Common myeloid progenitor, CD34-positive (primary cell): Measurements from ENCODE around the gene CCDC69.

Source experiments
- CTCF ChIA-PET: fragments of 350-600 bp; sonication (Branson Sonifier 250); formaldehyde crosslinking; loops from one replicate; lab custom pipeline; 2021; ENCODE audit warnings: antibody characterized with exemption; lab: Charles Lee
- POLR2A ChIA-PET: fragments of 350-600 bp; sonication (Branson Sonifier 250); formaldehyde crosslinking; loops from one replicate; lab custom pipeline; 2021; ENCODE audit warnings: antibody characterized with exemption; lab: Charles Lee
- DNase-seq, 3 donors: peaks; one replicate each; pipeline versions ENCODE4 v3.0.0 to v3.0.0-alpha.2; 2013
- H3K27ac ChIP-seq, 2 experiments: 1 replicate in 1 of 2; 2 replicates in 1 of 2; pipeline ENCODE4 v1.7.0; 2013; ENCODE audit warnings: inconsistent platforms in 2 of 2, low read length in 2 of 2, mild to moderate bottlenecking in 2 of 2, low read depth in 1 of 2, moderate library complexity in 1 of 2; ENCODE audit not compliant: severe bottlenecking in 2 of 2, insufficient read depth in 1 of 2, poor library complexity in 1 of 2
- H3K27me3 ChIP-seq, 5 experiments: replicated peaks in 2 of 5; 1 replicate in 3 of 5; 2 replicates in 2 of 5; pipeline versions ENCODE4 v1.6.1 to v1.7.0; 2013; ENCODE audit warnings: low read length in 4 of 5, mild to moderate bottlenecking in 2 of 5, moderate library complexity in 2 of 5, inconsistent platforms in 1 of 5; ENCODE audit not compliant: insufficient read depth in 5 of 5, control insufficient read depth in 4 of 5
- H3K36me3 ChIP-seq, 4 experiments: 1 replicate in 2 of 4; 2 replicates in 2 of 4; pipeline versions ENCODE4 v1.6.1 to v1.7.0; 2013; ENCODE audit warnings: low read length in 3 of 4, control low read depth in 1 of 4, mild to moderate bottlenecking in 1 of 4; ENCODE audit not compliant: control insufficient read depth in 4 of 4, insufficient read depth in 4 of 4
- H3K4me1 ChIP-seq, 4 experiments: 1 replicate in 3 of 4; 2 replicates in 1 of 4; pipeline versions ENCODE4 v1.6.1 to v1.7.1; 2013; ENCODE audit warnings: low read length in 3 of 4, mild to moderate bottlenecking in 3 of 4, control low read depth in 1 of 4, inconsistent platforms in 1 of 4, moderate library complexity in 1 of 4; ENCODE audit not compliant: control insufficient read depth in 4 of 4, insufficient read depth in 4 of 4; ENCODE audit errors: control extremely low read depth in 1 of 4
- H3K4me3 ChIP-seq, 7 experiments: 1 replicate in 4 of 7; 2 replicates in 3 of 7; pipeline versions ENCODE4 v1.5.1 to v1.7.0; 2013; ENCODE audit warnings: mild to moderate bottlenecking in 7 of 7, low read length in 6 of 7, moderate library complexity in 6 of 7, inconsistent platforms in 2 of 7, low read depth in 2 of 7, control low read depth in 1 of 7; ENCODE audit not compliant: insufficient read depth in 4 of 7, control insufficient read depth in 1 of 7; ENCODE audit errors: extremely low read depth in 1 of 7
- H3K9me3 ChIP-seq, 5 experiments: 1 replicate in 4 of 5; 2 replicates in 1 of 5; pipeline versions ENCODE4 v1.6.1 to v1.7.1; 2013; ENCODE audit warnings: low read length in 4 of 5, mild to moderate bottlenecking in 2 of 5, inconsistent platforms in 1 of 5, low read depth in 1 of 5, moderate library complexity in 1 of 5; ENCODE audit not compliant: control insufficient read depth in 4 of 5, insufficient read depth in 2 of 5; ENCODE audit errors: control extremely low read depth in 1 of 5
- WGBS: methylation state at CpG from one replicate; pipeline ENCODE4 v1.1.5; 2013; ENCODE audit not compliant: insufficient coverage; 5-methylcytosine and 5-hydroxymethylcytosine counted together

CCDC69 gene

GRCh38 chr5:151225475-151225874 lies 1.6 kb upstream of the CCDC69 start:
- Histone ChIP-seq H3K36me3 (peaks cover 0 to 6% (median 0%) of the 10 kb centered on the region in 4 experiments), H3K4me3 (no peak overlapping the region), H3K4me1 (peaks cover 9 to 35% (median 33%) of the 10 kb centered on the region in 4 experiments), H3K27ac (no peak overlapping the region), H3K27me3 (no peaks in the 10 kb centered on the region), H3K9me3 (no peaks in the 10 kb centered on the region)
- DNase-seq: no peak
- CTCF ChIA-PET: interaction anchor here (3.0 kb wide), 1 partner anchor 10 kb away, joined by 29 read pairs; no protein-coding TSS in a partner anchor
- WGBS: 94% methylated on average over 4 of the region's 5 CpGs
- POLR2A ChIA-PET: no interaction called here

GRCh38 chr5:151225071-151225470 lies 1.2 kb upstream of the CCDC69 start:
- no peak overlapping the region for H3K27ac ChIP-seq
- CTCF ChIA-PET: interaction anchor here (0.6 to 3.0 kb wide), 3 partner anchors 10 to 24 kb away, joined by 3 to 29 read pairs (median 5); no protein-coding TSS in a partner anchor
- H3K36me3 ChIP-seq: peaks cover 0 to 8% (median 0%) of the 10 kb centered on the region in 4 experiments
- H3K4me1 ChIP-seq: peaks cover 9 to 38% (median 36%) of the 10 kb centered on the region in 4 experiments
- POLR2A ChIA-PET: no interaction called here
- 100% methylated on average over 4 of the region's 4 CpGs for WGBS
- H3K9me3 ChIP-seq: no peaks in the 10 kb centered on the region
- H3K4me3 ChIP-seq: no peak overlapping the region
- no peaks in the 10 kb centered on the region for H3K27me3 ChIP-seq
- peak in 1 of 3 donors; percentile 17 for DNase-seq

- DNase-seq: peak; percentile 29 to 68 (median 54)
- Histone ChIP-seq H3K4me3 (peak overlapping the region in 6 of 7 experiments; percentile 79 to 92 (median 89)), H3K27me3 (no peaks in the 10 kb centered on the region), H3K36me3 (peaks cover 0 to 8% (median 0%) of the 10 kb centered on the region in 4 experiments), H3K9me3 (no peaks in the 10 kb centered on the region), H3K27ac (no peak overlapping the region), H3K4me1 (peaks cover 9 to 44% (median 38%) of the 10 kb centered on the region in 4 experiments)
- CTCF ChIA-PET: interaction anchor here (0.6 to 4.1 kb wide), 14 partner anchors 10 to 172 kb away, joined by 3 to 43 read pairs (median 5); no protein-coding TSS in a partner anchor
- POLR2A ChIA-PET: interaction anchor here (0.9 to 1.9 kb wide), 2 partner anchors 10 to 74 kb away, joined by 3 to 11 read pairs; no protein-coding TSS in a partner anchor
- WGBS: 14% methylated on average over 1 of the region's 6 CpGs
Observed at GRCh38 chr5:151224372-151224771, 480 bp upstream of the CCDC69 start.

GRCh38 chr5:151222790-151223446 lies 974 bp downstream of the CCDC69 start:
- Histone ChIP-seq H3K4me1 (peaks cover 9 to 58% (median 42%) of the 10 kb centered on the region in 4 experiments), H3K27ac (peak overlapping the region in 1 of 2 experiments; percentile 78), H3K27me3 (no peaks in the 10 kb centered on the region), H3K9me3 (no peaks in the 10 kb centered on the region), H3K36me3 (peaks cover 0 to 8% (median 0%) of the 10 kb centered on the region in 4 experiments), H3K4me3 (peak overlapping the region; percentile 79 to 92 (median 89))
- peak in 2 of 3 donors; percentile 56 to 68 for DNase-seq
- ChIA-PET CTCF (interaction anchor here (1.0 to 4.1 kb wide), 12 partner anchors 10 to 170 kb away, joined by 3 to 43 read pairs (median 8); no protein-coding TSS in a partner anchor), POLR2A (interaction anchor here (0.6 to 1.9 kb wide), 3 partner anchors 9 to 12 kb away, joined by 6 to 11 read pairs (median 10); no protein-coding TSS in a partner anchor)
- 4% methylated on average over 4 of the region's 4 CpGs for WGBS

GRCh38 chr5:151222054-151222789 lies 1.7 kb downstream of the CCDC69 start:
- no peak for DNase-seq
- ChIA-PET CTCF (interaction anchor here (1.0 to 4.1 kb wide), 14 partner anchors 10 to 170 kb away, joined by 3 to 43 read pairs (median 4); no protein-coding TSS in a partner anchor), POLR2A (interaction anchor here (1.5 kb wide), 1 partner anchor 8 kb away, joined by 10 read pairs; no protein-coding TSS in a partner anchor)
- H3K4me1 ChIP-seq: peaks cover 9 to 64% (median 41%) of the 10 kb centered on the region in 4 experiments
- peak overlapping the region in 4 of 7 experiments; percentile 79 to 92 (median 86) for H3K4me3 ChIP-seq
- peak overlapping the region in 1 of 2 experiments; percentile 78 for H3K27ac ChIP-seq
- peaks cover 0 to 10% (median 0%) of the 10 kb centered on the region in 4 experiments for H3K36me3 ChIP-seq
- 83% methylated on average over 5 of the region's 6 CpGs for WGBS
- H3K27me3 ChIP-seq: no peaks in the 10 kb centered on the region
- no peaks in the 10 kb centered on the region for H3K9me3 ChIP-seq

- ChIA-PET CTCF (interaction anchor here (1.0 to 4.1 kb wide), 10 partner anchors 9 to 104 kb away, joined by 3 to 43 read pairs (median 4); no protein-coding TSS in a partner anchor), POLR2A (no interaction called here)
- H3K27ac ChIP-seq: no peak overlapping the region
- peaks cover 0 to 11% (median 2%) of the 10 kb centered on the region in 4 experiments for H3K36me3 ChIP-seq
- H3K9me3 ChIP-seq: no peaks in the 10 kb centered on the region
- 100% methylated on average over 2 of the region's 3 CpGs for WGBS
- H3K4me3 ChIP-seq: peak overlapping the region in 1 of 7 experiments; percentile 92
- H3K27me3 ChIP-seq: no peaks in the 10 kb centered on the region
- peaks cover 9 to 67% (median 42%) of the 10 kb centered on the region in 4 experiments for H3K4me1 ChIP-seq
- no peak for DNase-seq
Observed at GRCh38 chr5:151221574-151221973, 2.3 kb downstream of the CCDC69 start.
